GM21447 (cell line): ENCODE measurements around the gene GMPPA.

ENCODE experiments used
- ATAC-seq: cut with Tn5 transposase; IDR thresholded peaks from one replicate; pipeline ENCODE4 v1.9.1; 2021; ENCODE audit not compliant: unreplicated experiment

Gene GMPPA

DNA sequence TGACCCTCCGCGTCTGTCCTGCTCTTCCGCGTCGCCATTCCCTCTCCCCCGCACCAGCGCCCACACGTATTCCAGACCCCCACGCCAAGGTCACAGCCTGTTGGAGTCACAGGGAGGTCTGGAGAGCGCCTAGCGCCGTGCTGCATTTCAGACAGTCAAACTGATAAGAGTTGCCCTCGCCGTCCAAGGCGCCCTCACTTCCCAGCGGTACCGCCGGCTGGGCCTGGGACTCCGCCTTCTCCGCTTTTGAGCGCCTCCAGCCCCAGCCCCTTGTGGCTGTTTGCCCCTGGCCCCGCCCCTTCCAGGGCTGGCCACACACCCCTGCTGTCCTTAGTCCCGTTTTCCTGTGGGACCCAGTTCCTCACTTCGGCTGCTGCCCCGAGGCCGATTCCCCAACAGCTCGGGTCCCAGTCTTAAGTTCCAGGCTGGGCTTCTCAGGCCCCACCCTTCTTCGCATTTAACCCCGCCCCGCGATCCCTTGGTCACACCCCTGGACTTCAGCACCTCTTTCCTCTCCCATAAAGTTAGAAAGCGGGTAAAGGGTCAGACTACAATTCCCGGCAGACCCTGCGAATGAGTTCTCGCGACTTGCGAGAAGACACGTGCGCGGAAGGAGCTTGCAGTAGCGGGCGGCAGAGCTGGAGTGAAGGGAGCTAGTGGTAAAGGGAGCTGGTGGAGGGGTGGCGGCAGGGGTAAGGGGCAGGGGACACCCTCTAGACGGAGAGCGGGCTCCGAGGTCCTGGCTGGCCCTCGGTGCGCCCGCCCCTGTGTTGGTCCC, at the start of gene GMPPA:
GMPPA (plus strand) TSS at position 612 of the 778 bp plus-strand sequence. CDS start 1,085 bp downstream, outside the sequence.
- peak; percentile 92 for ATAC-seq

DNA sequence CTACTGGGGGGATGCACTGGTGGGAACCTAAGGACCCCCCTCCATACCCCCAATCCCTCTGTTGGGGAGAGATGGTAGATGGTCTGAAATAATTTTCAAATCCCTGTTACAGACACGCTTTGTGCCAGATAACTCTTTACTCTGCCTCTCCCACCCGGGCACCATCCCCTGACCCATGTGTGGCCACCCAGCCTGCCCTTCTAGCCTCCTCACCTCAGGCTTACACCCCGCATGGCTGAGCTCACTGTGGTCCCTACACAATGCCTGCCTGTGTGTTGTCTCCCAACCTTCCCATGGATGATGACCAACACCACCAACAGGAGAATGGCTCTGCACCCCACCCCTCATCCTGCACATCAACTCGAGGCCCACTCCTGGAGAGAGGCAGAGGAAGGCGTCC, 49.1 kb upstream of the GMPPA start:
- no peak for ATAC-seq

DNA sequence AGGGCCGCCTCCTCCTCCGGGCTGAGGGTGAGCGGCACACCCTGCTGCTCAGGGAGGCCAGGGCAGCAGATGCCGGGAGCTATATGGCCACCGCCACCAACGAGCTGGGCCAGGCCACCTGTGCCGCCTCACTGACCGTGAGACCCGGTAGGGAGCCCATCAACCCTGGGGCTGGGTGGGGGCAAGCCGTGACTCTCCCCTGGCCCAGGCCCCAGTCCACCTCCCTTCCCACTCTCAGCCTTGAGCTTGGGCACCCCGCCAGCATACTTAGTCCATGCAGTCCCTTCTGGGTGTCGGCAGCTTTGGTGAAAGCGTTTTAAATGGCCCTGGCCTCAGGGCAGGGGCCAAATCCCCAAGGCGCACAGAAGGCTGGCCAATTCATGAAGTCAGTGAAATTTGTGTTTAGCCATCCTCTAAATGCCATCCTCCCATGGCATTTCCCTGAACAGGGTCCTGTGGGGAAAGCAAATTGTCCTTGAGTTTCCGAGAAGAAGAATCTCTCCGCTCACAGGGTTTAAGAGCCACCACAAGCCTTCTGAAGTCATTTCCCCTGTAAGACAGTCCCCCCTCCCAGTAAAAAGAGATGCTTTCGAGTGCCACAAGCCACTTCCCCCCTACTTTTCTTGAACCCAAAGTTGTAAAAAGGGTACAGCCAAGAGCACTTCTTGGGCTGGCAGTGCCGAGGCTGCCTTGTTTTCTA, 46.9 kb upstream of the GMPPA start:
- no peak for ATAC-seq

GRCh38 chr2:219452361-219453317, 46.1 kb upstream of the GMPPA start:
- no peak for ATAC-seq

DNA sequence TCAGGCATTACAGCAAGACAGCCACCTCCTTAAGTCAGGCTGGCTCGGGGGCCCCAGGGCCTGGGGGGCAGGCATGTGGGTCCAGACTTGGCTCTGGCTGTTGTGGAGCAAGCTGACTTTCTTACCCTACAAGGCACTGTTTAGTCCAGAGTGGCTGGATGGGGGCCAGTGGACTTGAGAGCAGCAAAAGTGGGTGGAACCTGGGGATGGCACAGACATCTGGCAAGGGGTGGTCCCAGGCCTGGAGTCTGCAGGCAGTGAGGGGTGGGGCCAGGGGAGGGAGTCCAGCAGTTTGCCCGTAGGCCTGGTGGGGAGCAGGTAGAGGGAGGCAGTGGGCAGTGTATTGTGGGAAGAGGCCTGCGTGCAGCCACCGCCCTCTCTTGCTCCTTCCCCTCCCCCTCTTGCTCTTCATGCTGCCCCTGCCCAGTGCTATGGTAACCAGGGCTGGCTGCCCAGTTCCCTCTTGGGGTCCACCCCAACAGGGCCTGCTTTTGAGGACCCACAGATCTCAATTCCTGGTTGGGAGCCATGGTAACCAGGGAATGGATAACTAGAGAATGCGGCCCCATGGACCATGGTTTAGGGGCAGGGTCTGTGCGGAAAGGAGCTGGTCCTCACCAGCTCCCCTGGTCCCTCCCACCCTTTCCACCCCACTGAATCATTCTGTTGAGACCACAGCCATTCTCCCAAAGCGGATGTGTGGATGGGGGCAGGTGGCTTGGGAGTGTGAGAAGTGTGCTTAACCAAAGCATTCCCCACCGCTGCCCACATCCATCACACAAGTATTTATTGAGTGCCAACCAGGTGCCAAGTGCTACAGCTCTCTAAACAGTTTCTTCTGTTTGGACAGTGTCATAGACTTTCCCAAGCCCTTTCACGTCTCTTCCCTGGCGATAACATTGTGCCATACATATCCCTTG, 44.8 kb upstream of the GMPPA start:
- no peak for ATAC-seq

- ATAC-seq: no peak
These were observed 43.1 kb upstream of the GMPPA start for GRCh38 chr2:219455581-219455980.

GRCh38 chr2:219457784-219458369, 40.8 kb upstream of the GMPPA start:
- no peak for ATAC-seq

DNA sequence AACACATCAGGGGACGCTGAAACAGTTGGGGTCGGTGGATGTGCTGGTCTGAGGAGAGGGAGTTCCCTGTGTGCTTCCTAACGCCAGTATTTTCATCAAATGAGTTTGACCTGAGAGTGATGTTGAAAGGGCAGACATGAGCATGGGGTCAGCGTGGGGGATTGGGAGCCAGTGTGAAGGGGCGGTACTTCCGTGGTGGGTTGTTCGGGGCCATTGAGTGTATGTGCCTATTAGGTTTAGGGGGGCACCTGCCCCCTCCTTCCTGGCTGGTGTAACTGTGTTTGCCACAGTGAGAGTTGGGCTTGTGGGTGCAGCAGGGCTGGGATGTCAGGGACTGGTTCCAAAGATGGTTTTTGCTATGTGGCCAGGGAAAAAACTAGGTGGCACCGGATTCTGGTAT, 39.7 kb upstream of the GMPPA start:
- no peak for ATAC-seq

- ATAC-seq: peak; percentile 76
These were observed 39.0 kb upstream of the GMPPA start for GRCh38 chr2:219459460-219460311.

DNA sequence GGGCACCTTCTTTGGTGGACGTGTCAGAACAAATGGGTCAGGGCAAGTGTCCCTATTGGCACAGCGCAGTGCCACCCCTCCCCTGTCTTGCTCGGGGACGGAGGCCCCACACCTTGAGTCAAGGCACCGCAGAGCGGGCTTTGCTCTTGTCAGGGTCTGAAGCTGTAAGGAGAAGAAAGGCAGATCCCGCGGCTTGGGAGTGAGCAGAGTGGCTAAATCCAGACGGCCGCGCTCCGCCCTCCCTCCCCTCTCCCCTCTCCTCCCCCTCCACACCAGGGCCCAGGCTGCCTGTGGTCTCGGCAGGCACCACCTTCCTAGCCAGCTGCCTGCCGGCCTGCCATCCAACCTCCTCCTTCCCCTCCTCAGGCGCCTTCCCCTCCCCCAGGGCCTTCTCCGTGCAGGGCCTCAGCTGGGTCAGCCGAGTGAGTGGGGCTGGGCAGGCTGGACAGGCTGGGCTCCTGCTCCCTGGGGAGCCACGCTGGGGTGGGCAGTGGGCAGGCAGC, 38.2 kb upstream of the GMPPA start:
- ATAC-seq: no peak

- no peak for ATAC-seq
These were observed 37.6 kb upstream of the GMPPA start for GRCh38 chr2:219461047-219461514.

DNA sequence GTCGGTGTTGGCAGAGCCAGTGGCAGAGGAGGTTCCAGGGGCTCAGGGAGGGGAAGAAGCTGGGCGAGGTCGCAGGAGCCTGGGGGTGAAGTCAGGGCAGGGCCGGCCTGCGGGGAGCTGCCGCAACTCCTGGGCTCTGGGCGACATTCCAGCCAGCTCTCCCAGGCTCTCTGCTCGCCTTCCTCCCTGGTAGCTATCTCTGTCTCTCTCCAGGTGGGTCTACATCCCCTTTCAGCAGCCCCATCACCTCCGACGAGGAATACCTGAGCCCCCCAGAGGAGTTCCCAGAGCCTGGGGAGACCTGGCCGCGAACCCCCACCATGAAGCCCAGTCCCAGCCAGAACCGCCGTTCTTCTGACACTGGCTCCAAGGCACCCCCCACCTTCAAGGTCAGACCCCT, 37.0 kb upstream of the GMPPA start:
- ATAC-seq: no peak

DNA sequence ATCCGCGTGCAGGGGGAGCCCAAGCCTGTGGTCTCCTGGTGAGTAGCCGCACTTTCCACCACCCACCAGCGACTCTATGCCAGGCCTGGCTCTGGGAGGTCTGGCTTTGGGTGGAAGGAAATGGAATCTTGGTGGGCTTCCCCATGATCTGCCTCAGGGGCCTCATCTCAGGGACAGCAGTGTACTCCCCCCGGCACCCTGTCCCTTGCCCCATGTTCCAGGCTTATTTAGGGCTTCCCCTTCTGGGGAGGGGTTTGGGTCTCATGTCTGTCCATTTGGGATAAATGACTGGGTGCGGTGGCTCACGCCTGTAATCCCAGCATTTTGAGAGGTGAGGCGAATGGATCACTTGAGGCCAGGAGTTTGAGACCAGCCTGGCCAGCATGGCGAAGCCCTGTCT, 36.3 kb upstream of the GMPPA start:
- ATAC-seq: no peak

GRCh38 chr2:219464286-219465032, 34.2 kb upstream of the GMPPA start:
- ATAC-seq: no peak

GRCh38 chr2:219465659-219466561, 32.8 kb upstream of the GMPPA start:
- ATAC-seq: no peak

GRCh38 chr2:219466816-219467735, 31.6 kb upstream of the GMPPA start:
- no peak for ATAC-seq
